H1 (cell line): ENCODE data around the gene RASGRF1. TPM values are rescaled to one million over a fixed set of nuclear protein-coding genes. Genes with fewer than 3 reads are reported as not detected.

Experiments
- CTCF ChIA-PET: fragments of 300-600 bp; sonication (Branson Sonifier 250); formaldehyde crosslinking; loops from one replicate; lab custom pipeline; 2021; ENCODE audit not compliant: partially characterized antibody; lab: Charles Lee
- POLR2A ChIA-PET: fragments of 300-600 bp; sonication (Branson Sonifier 250); formaldehyde crosslinking; loops from one replicate; lab custom pipeline; 2021; ENCODE audit warnings: inconsistent platforms; ENCODE audit not compliant: partially characterized antibody; lab: Charles Lee
- DNase-seq, 2 experiments: peaks; one replicate each; pipeline versions ENCODE4 v3.0.0 to v3.0.0-alpha.2; 2010 to 2022; ENCODE audit warnings: low spot score in 2 of 2, low read depth in 1 of 2, mixed read lengths in 1 of 2
- FAIRE-seq: peaks from 2 replicates; lab custom pipeline; 2011; peaks lifted over from hg19 to GRCh38; lab: Jason Lieb, UNC
- H2AFZ ChIP-seq: 2 replicates; pipeline ENCODE4 v1.8.1; 2012; ENCODE audit warnings: low read length, inconsistent platforms
- H2AK5ac ChIP-seq: 2 replicates; pipeline ENCODE4 v1.6.1; 2013; ENCODE audit warnings: low read depth, low read length
- H2BK120ac ChIP-seq: replicated peaks from 2 replicates; pipeline ENCODE3; 2013; ENCODE audit warnings: low read depth, low read length, inconsistent platforms
- H2BK12ac ChIP-seq: 2 replicates; pipeline ENCODE4 v1.6.1; 2013; ENCODE audit warnings: low read depth, low read length
- H2BK15ac ChIP-seq: 2 replicates; pipeline ENCODE4 v1.6.1; 2013; ENCODE audit warnings: low read length
- H2BK20ac ChIP-seq: 2 replicates; pipeline ENCODE4 v1.6.1; 2013; ENCODE audit warnings: low read length
- H2BK5ac ChIP-seq: 2 replicates; pipeline ENCODE4 v1.6.1; 2013; ENCODE audit warnings: low read depth, low read length
- H3K14ac ChIP-seq: 2 replicates; pipeline ENCODE4 v1.6.1; 2013; ENCODE audit warnings: inconsistent platforms; ENCODE audit not compliant: insufficient read length
- H3K18ac ChIP-seq: 2 replicates; pipeline ENCODE4 v1.6.1; 2013; ENCODE audit warnings: low read length; ENCODE audit errors: extremely low read depth
- H3K23ac ChIP-seq: 2 replicates; pipeline ENCODE4 v1.6.1; 2013; ENCODE audit warnings: inconsistent platforms; ENCODE audit not compliant: insufficient read length
- H3K23me2 ChIP-seq: 2 replicates; pipeline ENCODE4 v1.6.1; 2013; ENCODE audit warnings: low read depth, low read length
- H3K27ac ChIP-seq: 2 replicates; pipeline ENCODE4 v1.6.1; 2011; ENCODE audit warnings: low read depth, low read length, inconsistent platforms
- H3K27me3 ChIP-seq, 4 experiments: replicated peaks in 1 of 4; 1 replicate in 1 of 4; 2 replicates in 3 of 4; pipeline versions ENCODE4 v1.6.1 to v1.8.1; 2011 to 2013; ENCODE audit warnings: low read length in 3 of 4, mild to moderate bottlenecking in 3 of 4, inconsistent platforms in 2 of 4, mixed read lengths in 2 of 4, moderate library complexity in 1 of 4; ENCODE audit not compliant: control insufficient read depth in 3 of 4, insufficient read depth in 3 of 4; ENCODE audit errors: extremely low read depth in 1 of 4
- H3K36me3 ChIP-seq, 4 experiments: 2 replicates each; pipeline versions ENCODE4 v1.6.1 to v1.8.1; 2011 to 2013; ENCODE audit warnings: mild to moderate bottlenecking in 4 of 4, low read length in 3 of 4, moderate library complexity in 2 of 4, control low read depth in 1 of 4, inconsistent platforms in 1 of 4; ENCODE audit not compliant: insufficient read depth in 4 of 4, control insufficient read depth in 2 of 4
- H3K4ac ChIP-seq: replicated peaks from 2 replicates; pipeline ENCODE3; 2013; ENCODE audit warnings: low read length, low read depth, mixed read lengths, inconsistent platforms; ENCODE audit not compliant: insufficient read length
- H3K4me1 ChIP-seq, 4 experiments: replicated peaks in 1 of 4; 1 replicate in 1 of 4; 2 replicates in 3 of 4; pipeline versions ENCODE4 v1.6.1 to v1.8.1; 2011 to 2013; ENCODE audit warnings: low read length in 3 of 4, inconsistent platforms in 2 of 4, mixed read lengths in 1 of 4; ENCODE audit not compliant: insufficient read depth in 4 of 4, control insufficient read depth in 3 of 4
- H3K4me2 ChIP-seq, 2 experiments: 2 replicates each; pipeline versions ENCODE4 v1.6.1 to v1.8.1; 2011 to 2013; ENCODE audit warnings: low read depth in 2 of 2, low read length in 2 of 2, control low read depth in 1 of 2, inconsistent platforms in 1 of 2, mild to moderate bottlenecking in 1 of 2; ENCODE audit not compliant: insufficient read depth in 1 of 2
- H3K4me3 ChIP-seq, 4 experiments: fragments of 200-600, 300-600 bp in 1 of 4; sonication (generic), shearing (Covaris generic), sonication (Bioruptor Twin) in 1 of 4; 2 replicates each; pipeline versions ENCODE4 v1.5.1 to v1.8.1; 2011 to 2016; ENCODE audit warnings: low read length in 4 of 4, low read depth in 3 of 4, control low read depth in 2 of 4, inconsistent platforms in 2 of 4, mild to moderate bottlenecking in 2 of 4, mixed read lengths in 1 of 4, moderate library complexity in 1 of 4; ENCODE audit not compliant: insufficient read depth in 2 of 4; ENCODE audit errors: extremely low read depth in 1 of 4
- H3K56ac ChIP-seq: replicated peaks from 2 replicates; pipeline ENCODE3; 2013; ENCODE audit warnings: low read depth, mild to moderate bottlenecking, mixed read lengths, low read length, inconsistent platforms; ENCODE audit not compliant: insufficient read length
- H3K79me1 ChIP-seq: 2 replicates; pipeline ENCODE4 v1.6.1; 2013; ENCODE audit warnings: low read depth, low read length, control low read depth
- H3K79me2 ChIP-seq, 2 experiments: 2 replicates each; pipeline versions ENCODE4 v1.6.1 to v1.8.1; 2012 to 2013; ENCODE audit warnings: low read length in 2 of 2, mild to moderate bottlenecking in 2 of 2, inconsistent platforms in 1 of 2; ENCODE audit not compliant: insufficient read depth in 2 of 2, control insufficient read depth in 1 of 2
- H3K9ac ChIP-seq, 4 experiments: replicated peaks in 1 of 4; 1 replicate in 1 of 4; 2 replicates in 3 of 4; pipeline versions ENCODE4 v1.6.1 to v1.8.1; 2011 to 2013; ENCODE audit warnings: low read depth in 3 of 4, low read length in 3 of 4, control low read depth in 2 of 4, mild to moderate bottlenecking in 2 of 4, moderate library complexity in 2 of 4, inconsistent platforms in 1 of 4; ENCODE audit errors: extremely low read depth in 1 of 4
- H3K9me3 ChIP-seq, 2 experiments: 2 replicates each; pipeline versions ENCODE4 v1.6.1 to v1.8.1; 2012 to 2013; ENCODE audit warnings: mild to moderate bottlenecking in 2 of 2, moderate library complexity in 2 of 2, control low read depth in 1 of 2, inconsistent platforms in 1 of 2, low read depth in 1 of 2, low read length in 1 of 2, mixed read lengths in 1 of 2; ENCODE audit not compliant: insufficient read depth in 2 of 2
- H4K20me1 ChIP-seq, 2 experiments: replicated peaks in 1 of 2; 2 replicates each; pipeline versions ENCODE3 to v1.8.1; 2011 to 2013; ENCODE audit warnings: inconsistent platforms in 2 of 2, low read length in 2 of 2, mild to moderate bottlenecking in 1 of 2; ENCODE audit not compliant: insufficient read depth in 2 of 2, control insufficient read depth in 1 of 2
- H4K5ac ChIP-seq: 2 replicates; pipeline ENCODE4 v1.6.1; 2013; ENCODE audit warnings: low read length, low read depth, mixed read lengths, inconsistent platforms; ENCODE audit not compliant: insufficient read length
- H4K8ac ChIP-seq: 2 replicates; pipeline ENCODE4 v1.8.0; 2013; ENCODE audit warnings: mild to moderate bottlenecking, moderate library complexity, low read length, inconsistent platforms; ENCODE audit not compliant: insufficient read depth; ENCODE audit errors: extremely low read depth
- H4K91ac ChIP-seq: replicated peaks from 2 replicates; pipeline ENCODE3; 2013; ENCODE audit warnings: low read length, mixed read lengths, inconsistent platforms; ENCODE audit not compliant: insufficient read length
- RBBP5 ChIP-seq: IDR thresholded peaks from 2 replicates; pipeline ENCODE4 v1.7.1; 2012; ENCODE audit warnings: low read depth, mild to moderate bottlenecking, inconsistent platforms, low read length, moderate library complexity, borderline replicate concordance
- YY1 ChIP-seq: IDR thresholded peaks from 2 replicates; pipeline ENCODE4 v1.6.1; 2011; ENCODE audit warnings: low read depth, mild to moderate bottlenecking, low read length
- WGBS, 2 experiments: shearing (Covaris generic) in 1 of 2; methylation state at CpG; one replicate each; pipeline versions ENCODE4 v1.1.6 to v1.1.7; 2013 to 2015; ENCODE audit warnings: low lambda C conversion rate in 2 of 2, mixed read lengths in 2 of 2, inconsistent platforms in 1 of 2, low coverage in 1 of 2, missing lambda C conversion rate in 1 of 2; ENCODE audit not compliant: insufficient replicate concordance in 2 of 2, insufficient coverage in 1 of 2, insufficient read length in 1 of 2; ENCODE audit errors: extremely low coverage in 1 of 2, missing lambda C conversion rate in 1 of 2; 5-methylcytosine and 5-hydroxymethylcytosine counted together
- polyA plus RNA-seq, 7 experiments: library from polyadenylated mRNA; depleted of rRNA in 3 of 7; stranded (reverse) in 5 of 7; unstranded in 2 of 7; fragments of >200 nt in 5 of 7; fragments of 200-250 nt in 2 of 7; gene quantifications; 1 replicate in 5 of 7; 2 replicates in 1 of 7; 4 replicates in 1 of 7; pipeline versions ENCODE4 v1.2.1 to v1.2.3, GENCODE V29; 2011 to 2013; ENCODE audit warnings: missing spikeins in 2 of 7, mixed read lengths in 2 of 7
- total RNA-seq: library from RNA; stranded (reverse); fragmentation: NEBNext Ultra II Directional; extraction: Animal tissue kit (Norgen Biotek cat#: 25700); gene quantifications from 2 replicates; pipeline ENCODE4 v1.2.1, GENCODE V29; 2021

Gene RASGRF1
- total and polyA plus RNA-seq, 2 of the 8 experiments (the other 6 are each of a cell fraction or from before 2014, with no cell fraction given): 0.42 to 0.67 TPM

DNA sequence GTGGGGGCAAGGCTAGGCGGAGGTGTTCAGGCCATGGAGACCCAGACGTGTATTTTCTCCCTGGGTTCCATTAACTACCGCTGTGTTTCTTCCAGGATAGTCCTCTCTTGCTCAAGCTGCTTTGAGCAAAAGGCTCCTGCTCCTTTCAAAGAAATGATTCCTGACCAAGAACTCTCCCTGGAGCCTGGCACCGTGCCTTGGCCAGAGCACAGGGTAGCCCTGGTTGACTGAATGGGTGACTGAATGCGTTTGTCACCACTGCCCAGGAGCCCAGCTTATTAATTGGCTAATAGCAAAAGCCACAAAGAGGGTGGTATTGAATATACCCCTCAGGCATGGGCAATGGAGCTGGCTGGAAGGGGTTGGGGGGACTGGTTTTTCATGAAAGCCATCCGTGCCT is 13.9 kb downstream of the RASGRF1 start:
- no peak overlapping the region for H3K4me2 ChIP-seq
- DNase-seq (no peak), FAIRE-seq (no peak)
- no peaks in the 10 kb centered on the region for H3K36me3 ChIP-seq
- H4K8ac ChIP-seq: no peak overlapping the region
- CTCF ChIA-PET: interaction anchor here (0.6 to 2.2 kb wide), 6 partner anchors 8 to 69 kb away, joined by 3 to 15 read pairs (median 3); no protein-coding TSS in a partner anchor
- no peak overlapping the region for H2BK120ac ChIP-seq
- no peak overlapping the region for H2AK5ac ChIP-seq
- H3K23me2 ChIP-seq: no peaks in the 10 kb centered on the region
- no peak overlapping the region for H3K56ac ChIP-seq
- no peak overlapping the region for H3K4me3 ChIP-seq
- no peak overlapping the region for H3K4ac ChIP-seq
- no peak overlapping the region for H3K23ac ChIP-seq
- no peak overlapping the region for H2BK15ac ChIP-seq
- no peaks in the 10 kb centered on the region for H3K9me3 ChIP-seq
- H3K79me2 ChIP-seq: no peaks in the 10 kb centered on the region
- no peak overlapping the region for H3K27ac ChIP-seq
- H3K27me3 ChIP-seq: no peaks in the 10 kb centered on the region; a peak in 3 of 7 replicates
- H3K14ac ChIP-seq: no peak overlapping the region
- H3K9ac ChIP-seq: no peak overlapping the region
- no peaks in the 10 kb centered on the region for H3K79me1 ChIP-seq
- no peaks in the 10 kb centered on the region for H3K4me1 ChIP-seq
- POLR2A ChIA-PET: no interaction called here
- no peak overlapping the region for H4K91ac ChIP-seq
- 91% methylated on average over 6 of the region's 6 CpGs; no CpG with 5 or more reads in 1 of the 2 experiments for WGBS, 2 experiments
- no peak overlapping the region for H3K18ac ChIP-seq
- H2BK20ac ChIP-seq: no peak overlapping the region
- H2BK12ac ChIP-seq: no peak overlapping the region
- no peak overlapping the region for H2BK5ac ChIP-seq
- H4K20me1 ChIP-seq: no peaks in the 10 kb centered on the region
- no peak overlapping the region for H4K5ac ChIP-seq
- no peak overlapping the region for H2AFZ ChIP-seq
- TF ChIP-seq RBBP5 (no peak), YY1 (no peak)
